NCI-H2227 (cell line): ENCODE data around the gene CCDC71L.

Experiments used
- DNase-seq: peaks from one replicate; lab custom pipeline; 2025; ENCODE audit not compliant: unreplicated experiment; lab: John Stamatoyannopoulos, UW

CCDC71L gene

GRCh38 chr7:106626376-106627164 lies 34.4 kb downstream of the CCDC71L start:
- DNase-seq = no peak

- DNase-seq = no peak
Observed at GRCh38 chr7:106625678-106626301, 35.2 kb downstream of the CCDC71L start.

- no peak for DNase-seq
Observed at GRCh38 chr7:106623853-106624252, 37.1 kb downstream of the CCDC71L start.

GRCh38 chr7:106623315-106623660 lies 37.7 kb downstream of the CCDC71L start:
- no peak for DNase-seq

GRCh38 chr7:106622654-106623314 lies 38.2 kb downstream of the CCDC71L start:
- no peak for DNase-seq

- DNase-seq = no peak
Observed at GRCh38 chr7:106621393-106622132, 39.4 kb downstream of the CCDC71L start.

- no peak for DNase-seq
Observed at GRCh38 chr7:106620676-106621075, 40.3 kb downstream of the CCDC71L start.

- DNase-seq = no peak
Observed at GRCh38 chr7:106620034-106620433, 40.9 kb downstream of the CCDC71L start.

GRCh38 chr7:106619213-106619612 lies 41.7 kb downstream of the CCDC71L start:
- no peak for DNase-seq

GRCh38 chr7:106618480-106618879 lies 42.5 kb downstream of the CCDC71L start:
- DNase-seq = peak; percentile 45

GRCh38 chr7:106617860-106618259 lies 43.1 kb downstream of the CCDC71L start:
- no peak for DNase-seq

- no peak for DNase-seq
Observed at GRCh38 chr7:106616708-106617051, 44.3 kb downstream of the CCDC71L start.

GRCh38 chr7:106615808-106616707 lies 44.9 kb downstream of the CCDC71L start:
- no peak for DNase-seq

- DNase-seq = no peak
Observed at GRCh38 chr7:106614751-106615150, 46.2 kb downstream of the CCDC71L start.

GRCh38 chr7:106613848-106614560 lies 47.0 kb downstream of the CCDC71L start:
- DNase-seq = no peak

- no peak for DNase-seq
Observed at GRCh38 chr7:106613279-106613678, 47.7 kb downstream of the CCDC71L start.

GRCh38 chr7:106612432-106612831 lies 48.5 kb downstream of the CCDC71L start:
- DNase-seq = no peak

GRCh38 chr7:106611911-106612310 lies 49.0 kb downstream of the CCDC71L start:
- DNase-seq = no peak

GRCh38 chr7:106610996-106611886 lies 49.7 kb downstream of the CCDC71L start:
- DNase-seq = no peak
